AG09309 (cell line): Measurements from ENCODE around the gene MYO1C.

Experiments
- DNase-seq: peaks from one replicate; pipeline ENCODE4 v3.0.0-alpha.2; 2010; ENCODE audit warnings: low read depth
- H3K4me3 ChIP-seq: 2 replicates; pipeline ENCODE4 v1.5.1; 2011; ENCODE audit warnings: mild to moderate bottlenecking, low read depth, low read length, moderate library complexity; ENCODE audit not compliant: control insufficient read depth
- TF ChIP-seq, protein P1 (sequence below): IDR thresholded peaks from 2 replicates; pipeline ENCODE4 v1.5.1; 2011; ENCODE audit warnings: mild to moderate bottlenecking, low read depth, low read length, inconsistent platforms; ENCODE audit not compliant: insufficient read depth, control insufficient read depth; ENCODE audit errors: missing control alignments

MYO1C gene

GRCh38 chr17:1495265-1495989 is 2.9 kb upstream of the MYO1C start:
- DNase-seq, result no peak
- no peak overlapping the region for H3K4me3 ChIP-seq
- TF ChIP-seq, protein P1, sequence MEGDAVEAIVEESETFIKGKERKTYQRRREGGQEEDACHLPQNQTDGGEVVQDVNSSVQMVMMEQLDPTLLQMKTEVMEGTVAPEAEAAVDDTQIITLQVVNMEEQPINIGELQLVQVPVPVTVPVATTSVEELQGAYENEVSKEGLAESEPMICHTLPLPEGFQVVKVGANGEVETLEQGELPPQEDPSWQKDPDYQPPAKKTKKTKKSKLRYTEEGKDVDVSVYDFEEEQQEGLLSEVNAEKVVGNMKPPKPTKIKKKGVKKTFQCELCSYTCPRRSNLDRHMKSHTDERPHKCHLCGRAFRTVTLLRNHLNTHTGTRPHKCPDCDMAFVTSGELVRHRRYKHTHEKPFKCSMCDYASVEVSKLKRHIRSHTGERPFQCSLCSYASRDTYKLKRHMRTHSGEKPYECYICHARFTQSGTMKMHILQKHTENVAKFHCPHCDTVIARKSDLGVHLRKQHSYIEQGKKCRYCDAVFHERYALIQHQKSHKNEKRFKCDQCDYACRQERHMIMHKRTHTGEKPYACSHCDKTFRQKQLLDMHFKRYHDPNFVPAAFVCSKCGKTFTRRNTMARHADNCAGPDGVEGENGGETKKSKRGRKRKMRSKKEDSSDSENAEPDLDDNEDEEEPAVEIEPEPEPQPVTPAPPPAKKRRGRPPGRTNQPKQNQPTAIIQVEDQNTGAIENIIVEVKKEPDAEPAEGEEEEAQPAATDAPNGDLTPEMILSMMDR, result no peak

GRCh38 chr17:1494736-1495253 is 2.3 kb upstream of the MYO1C start:
- DNase-seq, result no peak
- TF ChIP-seq, protein P1, result no peak

GRCh38 chr17:1494203-1494602 is 1.7 kb upstream of the MYO1C start:
- no peak overlapping the region for H3K4me3 ChIP-seq
- TF ChIP-seq, protein P1, result no peak
- DNase-seq, result no peak

More at GRCh38 chr17:1494736-1495253, 2.3 kb upstream of the MYO1C start:
- no peak overlapping the region for H3K4me3 ChIP-seq

- TF ChIP-seq, protein P1, result no peak
- no peak overlapping the region for H3K4me3 ChIP-seq
- DNase-seq, result no peak
These were observed 950 bp upstream of the MYO1C start for GRCh38 chr17:1493291-1493980.

DNA sequence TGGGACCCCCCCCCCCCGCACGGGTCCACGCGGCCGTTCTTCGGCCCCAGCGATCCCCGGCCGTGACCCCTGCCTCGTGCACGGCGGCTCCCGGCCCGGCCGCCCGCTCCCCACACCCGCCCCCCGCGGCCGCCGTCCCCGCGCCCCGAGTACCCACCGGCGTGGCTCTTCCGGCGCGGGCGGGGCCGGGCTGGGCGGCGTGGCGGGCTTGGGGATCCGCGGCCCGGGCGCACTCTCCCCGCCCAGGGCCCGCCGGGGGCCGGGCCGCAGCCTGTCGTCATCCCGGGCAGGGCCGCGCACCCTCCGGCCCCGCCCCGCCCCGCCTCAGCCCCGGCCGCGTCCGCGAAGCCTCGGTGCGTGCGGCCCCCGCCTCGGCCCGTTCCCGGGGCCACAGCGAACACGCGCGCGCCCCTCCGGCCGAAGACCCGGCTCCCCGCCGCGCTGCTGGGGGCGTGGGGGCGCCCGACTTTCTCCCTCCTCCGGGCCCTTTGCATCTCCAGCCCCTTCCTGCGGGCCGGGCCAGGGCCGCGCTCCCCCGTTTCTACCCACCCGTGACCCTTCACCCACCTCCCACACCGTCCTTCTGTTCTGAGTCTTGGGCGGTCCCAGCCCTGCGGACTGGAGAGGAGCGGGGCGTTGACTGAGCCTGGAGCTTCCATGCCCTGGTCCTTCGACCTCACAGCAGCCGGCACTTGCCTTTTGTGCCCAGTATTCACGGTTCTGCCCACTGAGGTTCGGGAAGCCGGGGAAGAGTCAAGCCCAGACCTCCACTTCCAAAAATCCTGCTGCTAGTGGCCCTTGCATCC is 840 bp downstream of the MYO1C start:
- TF ChIP-seq, protein P1, result no peak
- peak overlapping the region; percentile 79 for H3K4me3 ChIP-seq
- no peak for DNase-seq
